ENCODE measurements around the gene ZNF592.

DNA sequence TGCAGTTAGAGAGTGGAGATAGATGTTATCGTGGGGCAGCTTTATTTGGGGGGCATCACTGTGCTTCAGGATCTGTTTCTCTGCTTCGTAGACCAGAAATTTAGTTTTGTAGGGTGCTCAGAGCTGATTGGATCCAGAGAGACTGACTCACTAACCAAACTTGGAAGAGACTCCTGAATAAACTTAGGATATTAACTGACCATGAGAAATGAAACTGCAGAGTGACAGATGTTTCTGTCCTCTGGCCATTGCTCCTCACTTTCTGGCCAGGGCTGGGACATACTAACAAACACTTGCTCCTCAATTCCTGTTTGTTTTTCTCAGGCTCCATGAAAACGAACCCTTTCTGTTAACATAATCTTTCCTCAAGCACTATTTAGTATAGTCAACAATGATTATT is 4.3 kb downstream of the ZNF592 start:
- TF ChIP-seq, protein P1, sequence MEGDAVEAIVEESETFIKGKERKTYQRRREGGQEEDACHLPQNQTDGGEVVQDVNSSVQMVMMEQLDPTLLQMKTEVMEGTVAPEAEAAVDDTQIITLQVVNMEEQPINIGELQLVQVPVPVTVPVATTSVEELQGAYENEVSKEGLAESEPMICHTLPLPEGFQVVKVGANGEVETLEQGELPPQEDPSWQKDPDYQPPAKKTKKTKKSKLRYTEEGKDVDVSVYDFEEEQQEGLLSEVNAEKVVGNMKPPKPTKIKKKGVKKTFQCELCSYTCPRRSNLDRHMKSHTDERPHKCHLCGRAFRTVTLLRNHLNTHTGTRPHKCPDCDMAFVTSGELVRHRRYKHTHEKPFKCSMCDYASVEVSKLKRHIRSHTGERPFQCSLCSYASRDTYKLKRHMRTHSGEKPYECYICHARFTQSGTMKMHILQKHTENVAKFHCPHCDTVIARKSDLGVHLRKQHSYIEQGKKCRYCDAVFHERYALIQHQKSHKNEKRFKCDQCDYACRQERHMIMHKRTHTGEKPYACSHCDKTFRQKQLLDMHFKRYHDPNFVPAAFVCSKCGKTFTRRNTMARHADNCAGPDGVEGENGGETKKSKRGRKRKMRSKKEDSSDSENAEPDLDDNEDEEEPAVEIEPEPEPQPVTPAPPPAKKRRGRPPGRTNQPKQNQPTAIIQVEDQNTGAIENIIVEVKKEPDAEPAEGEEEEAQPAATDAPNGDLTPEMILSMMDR (IDR thresholded peaks at IDR 0.05) = no peak
- TF ChIP-seq POLR2A (IDR thresholded peaks at IDR 0.05) = no peak
